HG02759 (cell line): ENCODE data around the gene KIAA1210.
A peak's percentile ranks its signal among the peaks of the same experiment; 100 is the strongest.

Source experiments
- ATAC-seq: cut with Tn5 transposase; IDR thresholded peaks from one replicate; pipeline ENCODE4 v1.9.1; 2021; ENCODE audit warnings: mild to moderate bottlenecking, moderate library complexity; ENCODE audit not compliant: unreplicated experiment

KIAA1210 gene

DNA sequence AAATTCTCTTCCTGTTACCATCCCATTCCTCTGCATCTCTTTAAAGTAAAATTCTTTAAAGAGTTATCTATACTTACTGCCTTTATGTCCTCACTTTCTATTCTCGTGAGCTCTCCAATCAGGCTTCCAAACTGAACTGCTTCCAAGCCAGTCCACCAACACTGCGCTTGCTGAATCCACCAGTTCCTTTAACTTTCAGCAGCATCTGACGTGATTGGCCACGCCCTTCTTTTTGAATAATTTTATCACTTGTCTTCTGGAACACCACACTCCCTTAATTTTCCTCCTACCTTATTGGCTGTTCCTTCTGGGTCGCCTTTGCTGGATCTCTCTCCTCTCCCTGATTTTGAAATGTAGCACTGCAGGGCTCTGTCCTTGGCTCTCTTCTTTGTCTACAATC is at the start of gene KIAA1210:
TSS of gene KIAA1210 (minus strand) at position 163 of the 400 bp plus-strand sequence. CDS start 4,170 bp downstream, outside the sequence.
- ATAC-seq = no peak

DNA sequence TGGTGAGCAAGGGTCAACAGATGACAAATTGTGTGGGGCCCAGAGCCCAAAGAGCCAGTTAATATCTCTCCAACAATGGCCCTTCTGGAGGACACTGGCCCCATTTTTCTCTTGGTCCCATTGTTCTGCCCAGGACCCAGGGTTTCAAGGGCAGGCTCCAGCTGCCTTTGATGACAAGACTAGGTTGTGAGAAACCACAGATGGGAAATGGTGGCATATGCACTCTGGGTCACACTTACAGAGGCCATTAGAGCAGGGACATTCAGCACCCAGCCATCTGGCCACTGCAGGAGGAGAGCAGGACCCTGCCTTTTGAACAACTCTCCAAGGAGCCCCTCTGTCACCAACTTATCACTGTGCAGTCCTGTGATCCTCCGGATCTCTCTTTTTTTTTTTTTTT is 49.7 kb upstream of the KIAA1210 start:
- no peak for ATAC-seq

DNA sequence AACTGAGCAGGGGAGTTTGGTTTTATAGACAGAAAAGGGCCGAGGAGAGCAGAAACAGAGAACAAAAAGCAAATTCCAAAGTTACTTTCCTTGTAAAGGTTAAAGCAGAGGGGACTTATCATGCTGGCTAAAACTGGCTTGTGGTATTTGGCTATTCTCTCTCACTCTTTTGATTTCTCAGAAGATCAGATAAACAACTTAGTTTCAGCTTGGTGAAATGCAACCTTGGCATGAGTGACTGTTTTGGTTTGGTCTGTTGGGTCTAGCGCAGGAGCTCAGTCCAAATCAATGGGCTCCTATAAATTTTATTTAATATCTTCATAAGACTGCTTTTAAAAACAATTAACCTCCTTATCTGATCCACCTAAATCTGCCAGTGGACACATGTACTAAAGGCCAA is 47.3 kb upstream of the KIAA1210 start:
- ATAC-seq = no peak

DNA sequence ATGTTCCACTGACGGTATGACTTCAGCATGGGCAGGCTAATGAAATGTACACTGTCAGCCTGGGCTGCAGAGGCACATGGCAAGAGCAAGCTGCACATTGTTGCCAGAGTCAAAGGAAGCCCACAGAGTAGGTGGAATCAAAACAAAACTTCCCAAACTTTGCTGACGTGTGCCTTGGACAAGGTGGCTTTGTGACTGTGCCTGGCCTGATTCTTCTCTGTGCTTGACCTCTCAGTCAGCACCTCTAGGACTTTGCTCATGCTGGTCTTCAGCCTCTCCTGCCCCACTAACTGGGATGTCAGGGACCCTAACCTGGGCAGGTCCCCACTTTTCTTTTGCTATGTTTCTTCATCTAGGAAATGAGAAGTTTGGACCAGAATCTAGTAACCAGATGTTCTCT is 40.5 kb upstream of the KIAA1210 start:
- no peak for ATAC-seq

DNA sequence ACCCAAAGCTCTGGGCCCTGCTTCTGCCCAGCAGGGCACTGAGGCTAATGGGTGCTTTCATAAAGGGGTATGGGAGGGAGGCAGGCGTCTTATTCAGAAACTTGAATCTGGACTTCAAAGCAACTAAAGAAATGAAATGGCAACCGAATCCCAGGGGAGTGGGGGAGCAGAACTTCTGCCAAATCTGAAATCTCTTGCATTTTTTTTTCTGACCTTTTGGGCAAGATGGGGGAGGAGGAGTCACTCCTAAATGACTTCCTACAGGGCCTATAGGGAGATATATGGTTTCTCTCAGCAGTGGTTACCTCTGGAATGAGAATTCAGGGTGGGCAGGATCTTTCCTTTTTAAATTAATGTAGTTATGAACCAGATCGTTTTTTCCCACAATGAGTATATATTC is 30.6 kb upstream of the KIAA1210 start:
- ATAC-seq = no peak

DNA sequence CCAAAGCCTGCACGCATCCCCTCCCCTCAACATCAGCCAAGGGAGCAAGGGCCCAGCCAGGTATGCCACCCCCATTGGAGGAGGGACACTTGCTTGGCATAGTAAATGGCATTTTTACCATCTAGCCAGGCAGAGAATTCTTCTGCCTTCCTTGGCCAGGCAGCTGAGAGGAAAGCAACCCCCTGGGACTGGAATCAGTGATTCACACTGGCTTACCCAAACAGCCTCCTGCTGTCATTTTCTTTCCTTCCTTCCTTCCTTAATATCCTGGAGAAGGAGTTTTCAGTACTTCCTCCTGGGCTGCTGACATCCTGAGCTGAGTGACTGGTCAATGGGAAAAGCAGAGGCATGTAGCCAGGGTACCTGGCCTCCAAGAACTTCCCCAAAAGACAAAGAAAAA is 28.6 kb upstream of the KIAA1210 start:
- no peak for ATAC-seq

DNA sequence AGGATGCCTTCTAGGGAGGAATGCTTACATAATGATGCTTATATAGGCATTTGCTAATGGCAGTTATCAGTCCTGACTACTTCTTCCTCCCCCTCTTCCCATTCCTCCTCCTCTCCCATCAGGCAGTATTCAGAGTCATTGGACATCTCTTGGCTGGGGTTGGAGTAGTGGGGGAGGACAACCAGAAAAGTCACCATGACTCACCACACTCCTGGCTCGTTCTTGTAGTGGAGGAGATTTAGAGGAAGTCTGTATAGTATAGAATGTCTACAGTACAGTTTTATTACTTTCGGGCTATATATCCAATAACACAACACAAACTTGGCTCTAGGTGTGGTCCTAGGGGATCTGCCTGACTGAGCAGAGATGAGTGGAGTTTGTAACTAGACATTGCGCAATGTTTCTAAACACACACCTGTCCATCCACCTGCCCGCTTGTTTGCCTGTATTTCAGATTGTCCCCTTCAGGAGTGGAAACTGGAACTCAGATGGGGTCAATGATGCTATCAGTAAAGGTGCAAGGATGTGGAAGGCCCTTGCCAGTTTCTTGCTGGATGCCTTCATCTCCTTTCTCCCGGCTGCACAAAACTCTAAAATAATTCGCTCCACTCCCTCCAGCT is 27.9 kb upstream of the KIAA1210 start:
- no peak for ATAC-seq

DNA sequence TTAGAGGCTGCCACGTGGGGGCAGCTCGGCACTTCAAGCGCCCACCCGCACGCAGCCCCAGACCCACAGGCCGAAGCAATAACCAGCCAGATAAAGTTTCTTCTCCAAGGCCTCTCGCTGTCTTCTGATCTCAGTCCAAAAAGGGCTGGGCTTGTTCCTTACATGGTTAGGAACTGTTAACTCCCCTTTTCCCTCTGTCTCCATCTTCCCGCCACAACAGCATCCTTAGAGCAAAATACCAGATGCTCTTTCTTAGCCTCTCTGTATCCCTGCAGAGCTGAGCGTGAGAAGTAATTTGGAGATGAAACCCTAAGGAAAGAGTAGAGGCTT is 23.4 kb upstream of the KIAA1210 start:
- no peak for ATAC-seq

DNA sequence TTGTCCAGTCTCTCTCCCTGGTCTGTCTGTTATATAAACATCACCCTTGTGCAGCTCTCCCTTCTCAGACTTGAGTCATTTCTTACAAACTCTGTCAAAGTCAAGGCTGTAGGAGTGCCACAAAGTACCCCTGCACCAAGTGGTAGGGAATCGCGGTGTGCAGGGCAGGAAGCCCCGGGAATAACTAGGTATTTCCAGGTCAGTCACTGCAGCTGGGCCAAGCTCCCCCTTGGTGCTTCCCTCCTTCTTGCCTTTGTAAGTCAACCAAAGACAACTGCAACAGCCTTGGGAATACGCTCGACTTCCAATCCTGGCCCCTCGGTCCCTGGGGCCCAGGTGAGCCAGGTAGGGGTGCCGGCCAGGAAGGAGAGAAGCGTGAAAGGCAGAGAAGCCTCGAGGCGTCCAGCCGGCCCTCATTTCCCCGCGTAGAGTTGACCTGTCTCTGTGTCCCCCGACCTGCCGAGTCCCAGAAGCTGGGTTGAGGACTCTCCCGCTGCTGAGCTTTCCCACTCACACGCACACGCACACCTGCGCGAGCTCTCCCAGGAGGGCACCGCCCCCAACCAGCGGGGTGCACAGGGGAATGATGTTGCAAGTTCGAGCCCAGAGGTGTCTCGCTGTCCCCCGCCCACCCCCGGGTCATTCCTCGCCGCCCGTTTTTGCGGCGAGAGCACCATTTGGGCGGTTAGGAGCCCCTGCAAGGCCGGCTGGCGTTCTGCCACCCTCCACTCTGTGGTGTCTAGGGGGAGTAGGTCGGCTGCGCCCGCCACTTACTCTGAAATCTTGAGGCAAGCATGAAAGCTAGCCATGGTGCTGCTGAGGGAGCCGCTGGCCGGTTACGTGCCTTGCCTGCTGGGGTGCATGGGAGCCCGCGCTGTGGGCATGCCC is 22.8 kb upstream of the KIAA1210 start:
- ATAC-seq = no peak

DNA sequence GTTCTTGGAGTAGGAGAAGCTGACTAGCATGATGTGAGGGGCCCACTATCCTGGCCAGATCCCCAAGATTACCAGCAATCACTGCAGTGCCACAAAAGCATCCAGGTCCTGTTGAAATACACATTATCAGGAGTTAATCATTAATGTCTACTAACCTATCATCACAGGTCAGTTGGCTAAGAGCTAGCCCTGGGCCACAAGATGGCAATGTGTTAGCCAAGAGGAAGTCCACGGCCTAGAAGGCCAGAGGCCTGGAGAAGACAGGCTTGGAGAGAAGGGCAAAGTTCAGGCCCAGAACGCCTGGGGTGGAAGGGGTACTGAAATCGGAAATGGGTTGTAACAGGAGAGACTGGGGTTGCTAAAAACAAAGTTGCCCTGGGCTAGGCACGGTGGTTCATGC is 19.9 kb upstream of the KIAA1210 start:
- ATAC-seq = no peak

DNA sequence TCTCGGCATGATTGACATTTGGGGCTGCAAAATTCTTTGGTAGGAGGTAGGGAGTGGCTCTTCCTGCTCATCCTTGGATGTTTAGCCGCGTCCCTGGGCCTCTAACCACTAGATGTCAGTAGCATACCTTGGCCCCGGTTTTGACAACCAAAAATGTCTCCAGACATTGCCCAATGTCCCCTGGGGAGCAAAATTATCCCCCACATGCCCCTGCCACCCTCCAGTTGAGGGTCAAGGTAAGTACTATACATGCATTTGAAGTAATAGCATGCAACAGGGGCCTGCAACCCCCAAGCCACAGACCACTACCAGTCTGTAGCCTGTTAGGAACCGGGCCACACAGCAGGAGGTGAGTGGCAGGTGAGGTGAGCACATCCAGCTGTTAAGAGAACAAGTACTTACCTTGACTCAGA is 17.6 kb upstream of the KIAA1210 start:
- ATAC-seq = no peak

DNA sequence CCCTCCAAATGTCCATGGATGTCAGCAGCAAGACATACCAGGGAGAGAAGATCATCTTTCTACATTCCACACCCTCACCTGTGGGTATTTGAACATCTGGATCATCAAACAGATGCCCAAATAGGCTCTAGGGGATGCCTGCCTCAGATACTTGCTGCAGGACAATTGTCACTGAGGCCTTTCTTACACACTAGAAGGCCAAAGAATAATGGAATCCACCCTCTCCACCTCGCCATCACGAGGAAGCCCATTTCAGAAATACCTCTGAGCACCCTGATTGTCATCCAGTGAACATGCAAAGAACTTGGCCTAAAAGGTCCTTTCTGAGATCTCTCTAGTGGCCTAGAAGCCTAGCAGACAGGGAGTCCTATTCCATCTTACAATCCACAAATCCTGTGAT is 6.9 kb upstream of the KIAA1210 start:
- no peak for ATAC-seq

DNA sequence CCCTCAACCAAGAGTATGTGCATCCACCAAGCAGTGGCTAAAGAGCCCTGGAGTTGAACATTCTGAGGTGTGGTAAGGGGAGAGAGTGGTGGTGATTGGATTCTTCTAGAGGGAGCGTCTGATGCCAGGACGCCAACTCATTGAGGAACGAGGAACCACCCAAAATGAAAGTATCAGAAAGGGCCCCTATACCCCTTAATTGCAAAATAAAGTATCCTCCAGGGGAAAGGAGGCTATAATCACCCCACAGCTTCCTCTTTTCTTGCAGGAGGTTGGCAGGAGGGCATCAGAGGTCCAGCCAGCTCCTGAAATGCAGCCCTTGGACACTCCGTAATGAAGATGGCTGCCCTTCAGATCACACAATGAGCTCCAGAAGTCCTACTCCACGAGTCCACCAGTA is 5.3 kb upstream of the KIAA1210 start:
- ATAC-seq = no peak

DNA sequence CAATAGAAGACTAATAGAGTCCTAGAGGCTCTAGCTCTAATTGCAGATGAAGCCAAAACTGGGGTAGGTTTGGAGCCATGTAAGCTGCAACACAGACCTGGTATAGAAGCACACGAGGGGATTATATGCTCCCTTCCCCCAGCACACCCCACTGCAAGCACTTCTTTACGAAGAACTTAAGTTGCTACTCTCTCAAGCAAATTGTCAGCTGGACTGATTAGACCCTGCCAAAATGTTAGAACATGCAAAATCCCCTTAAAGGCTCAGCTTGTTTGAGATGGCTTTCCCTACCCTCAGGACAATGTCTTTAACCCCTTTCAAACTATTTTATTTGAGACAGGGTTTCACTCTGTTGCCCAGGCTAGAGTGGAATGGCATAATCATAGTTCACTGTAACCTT is 4.7 kb upstream of the KIAA1210 start:
- no peak for ATAC-seq

DNA sequence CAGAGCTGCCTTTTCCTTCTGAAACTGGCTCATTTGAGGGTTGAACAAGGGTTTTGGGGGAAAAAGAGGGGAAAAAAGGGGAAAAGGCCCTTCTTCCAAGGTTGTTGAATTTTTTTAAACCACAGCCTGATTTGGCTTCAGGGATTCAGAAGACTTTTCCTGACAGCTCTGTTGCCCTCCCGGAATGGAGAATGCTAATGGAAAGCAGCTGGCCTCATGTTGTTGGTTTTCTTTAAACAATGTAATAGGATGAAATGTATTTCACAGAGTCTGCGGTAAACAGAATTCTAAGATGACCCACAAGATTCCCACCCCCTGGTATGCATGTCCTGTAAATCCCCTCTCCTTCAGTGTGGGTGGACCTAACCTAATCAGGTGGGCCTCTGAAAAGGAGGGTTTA is 3.3 kb upstream of the KIAA1210 start:
- ATAC-seq = no peak

DNA sequence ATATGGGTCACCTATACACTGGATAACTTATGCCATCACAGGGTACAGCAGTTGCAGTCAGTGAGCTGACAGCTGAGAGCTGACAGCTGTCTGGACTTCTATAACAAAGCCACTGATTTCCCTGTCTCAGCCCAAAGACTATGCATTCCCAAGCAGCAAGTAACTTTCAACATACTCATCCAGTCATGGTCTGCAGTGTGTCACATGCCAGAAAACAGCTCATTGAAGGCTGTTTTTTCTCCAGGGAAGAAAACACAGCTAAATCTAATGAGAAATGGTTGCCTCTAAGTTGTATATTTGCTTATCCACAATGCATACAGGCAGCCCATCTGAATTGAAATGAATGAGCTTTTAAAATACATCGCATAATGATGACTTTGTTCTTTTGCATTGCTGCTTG is 6.3 kb downstream of the KIAA1210 start:
- no peak for ATAC-seq

DNA sequence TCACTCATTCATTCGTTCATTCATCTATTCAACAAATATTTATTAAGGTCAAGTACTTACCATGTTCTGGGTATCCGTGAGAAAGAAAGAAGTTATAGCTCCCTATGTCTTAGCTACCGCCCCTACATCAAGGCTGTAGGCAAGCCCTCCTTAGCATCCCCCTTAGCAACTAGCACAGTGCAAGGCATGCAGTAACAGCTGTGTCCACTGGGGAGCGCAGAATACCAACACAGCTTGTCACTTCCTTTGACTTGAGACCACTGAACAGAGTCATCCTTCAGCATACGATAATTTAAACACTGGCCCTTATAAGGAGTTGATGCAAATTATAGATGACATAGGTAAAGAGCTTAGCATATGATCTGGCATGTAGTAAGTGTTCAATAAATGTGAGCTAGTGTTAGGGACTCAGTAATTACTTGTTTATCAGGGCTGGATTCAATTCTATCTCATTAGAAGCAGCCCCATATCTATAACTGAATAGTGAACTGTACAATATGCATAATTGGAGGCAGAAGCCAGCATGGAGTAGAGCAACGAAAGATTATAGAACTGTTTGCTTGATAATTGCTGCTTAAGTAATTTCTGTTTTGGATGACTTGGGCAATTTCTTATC is 8.7 kb downstream of the KIAA1210 start:
- peak; percentile 71 for ATAC-seq

DNA sequence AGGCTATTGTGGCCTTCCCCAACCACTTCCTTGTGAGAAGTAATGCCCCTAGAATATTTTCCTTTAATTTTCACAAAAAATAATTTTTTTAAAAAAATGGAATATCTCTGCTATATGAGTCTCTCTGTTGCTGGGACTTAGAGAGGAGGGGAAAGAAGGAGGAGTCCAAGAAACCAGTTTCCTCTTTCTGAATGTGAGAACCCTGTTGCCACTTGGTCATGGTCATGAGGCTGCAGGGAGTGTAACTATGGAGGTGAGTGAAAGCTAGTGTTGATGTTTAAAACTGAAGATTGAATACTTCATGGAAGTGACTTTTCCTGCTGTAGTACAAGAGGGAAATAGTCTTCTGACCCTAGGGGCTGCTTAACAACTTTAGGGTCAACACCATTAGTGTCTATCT is 20.4 kb downstream of the KIAA1210 start:
- ATAC-seq = no peak

DNA sequence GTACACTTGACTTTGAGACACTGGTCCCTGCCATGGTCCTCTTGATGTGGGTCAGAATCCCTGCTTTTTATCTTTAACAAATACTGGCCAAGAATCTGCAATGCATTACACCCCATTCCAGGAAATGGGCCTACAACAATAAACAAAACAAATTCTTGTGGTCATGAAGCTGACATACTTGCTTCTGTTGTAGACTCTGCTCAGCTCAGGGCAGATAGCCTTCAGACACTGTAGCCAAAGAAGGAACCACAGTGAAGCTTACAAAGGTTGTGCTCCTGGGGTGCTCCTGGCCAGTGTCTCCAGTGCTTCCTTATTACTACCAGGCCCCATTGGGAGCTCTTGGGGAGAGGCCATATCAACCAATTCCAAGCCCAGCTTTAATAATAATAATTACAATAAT is 21.8 kb downstream of the KIAA1210 start:
- no peak for ATAC-seq

DNA sequence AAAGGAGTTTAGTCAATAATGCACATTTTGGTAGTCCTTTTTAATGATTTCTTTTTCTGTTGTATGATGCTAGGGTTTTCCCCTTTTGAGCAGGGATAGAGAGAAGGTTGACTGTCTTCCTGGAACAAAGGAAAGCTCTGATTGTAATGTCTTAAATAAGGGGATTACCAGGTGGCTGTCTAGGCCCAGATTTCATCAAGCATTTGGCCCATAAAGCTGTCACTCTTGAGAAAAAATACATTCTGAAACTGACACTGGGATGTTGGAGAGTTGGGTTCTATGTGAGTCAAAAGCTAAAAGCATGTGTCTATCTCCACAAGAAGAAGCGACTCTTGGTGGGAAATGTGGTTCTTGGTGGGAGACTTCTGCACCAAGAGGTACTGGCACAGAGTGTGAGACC is 26.4 kb downstream of the KIAA1210 start:
- ATAC-seq = no peak

DNA sequence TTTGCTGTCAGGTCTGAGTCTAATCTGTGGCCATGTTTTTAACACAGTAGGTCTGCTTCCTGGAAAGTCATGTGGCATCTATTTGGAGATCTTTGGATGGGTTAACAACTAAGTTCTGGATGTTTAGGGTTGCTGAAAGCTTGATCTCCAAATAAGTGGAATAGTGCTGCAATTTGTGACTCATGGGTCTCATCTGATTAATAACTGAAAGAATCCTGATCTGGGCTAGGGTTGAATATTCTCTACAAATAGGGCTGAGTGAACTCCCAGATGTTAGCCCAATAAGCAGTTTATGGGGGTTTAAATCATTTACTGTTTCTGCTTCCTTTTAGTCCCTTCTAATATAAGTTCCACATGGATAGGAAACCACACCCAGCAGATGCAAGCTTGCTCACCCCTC is 31.7 kb downstream of the KIAA1210 start:
- no peak for ATAC-seq

DNA sequence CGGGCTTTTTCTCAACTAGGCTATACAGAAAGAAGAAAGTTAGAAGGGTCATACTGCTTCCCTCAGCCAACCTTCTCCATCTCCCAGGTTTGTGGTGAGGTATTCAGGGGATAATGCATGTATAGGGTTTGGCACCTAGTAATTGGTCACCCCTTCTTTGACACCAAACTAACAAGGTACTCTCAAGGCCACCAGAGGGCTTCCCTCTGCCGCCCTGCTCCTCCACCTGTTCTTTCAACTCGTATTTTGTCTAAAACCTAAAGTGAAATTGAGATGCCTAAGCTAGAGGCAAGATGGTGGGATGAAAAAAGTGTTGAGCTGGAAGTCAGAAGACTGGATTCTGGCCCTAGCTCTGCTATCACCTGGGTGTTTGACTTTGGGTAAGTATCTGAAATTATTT is 32.8 kb downstream of the KIAA1210 start:
- no peak for ATAC-seq
